ENCODE data around the gene HOTAIR. TPM values are rescaled to one million over a fixed set of nuclear protein-coding genes. Genes with fewer than 3 reads are reported as not detected.

The HOTAIR gene
- polyA plus RNA-seq, 1 donor from 2014 or later: not detected

- peaks cover 0 to 5% (median 2%) of the 10 kb centered on the region in 3 donors for H3K9me3 Mint-ChIP-seq
- peaks cover 2% of the 10 kb centered on the region for H3K36me3 Mint-ChIP-seq
- peaks cover 79% of the 10 kb centered on the region for H3K27me3 Mint-ChIP-seq
- H3K27ac Mint-ChIP-seq: peak within 1 kb of the TSS; percentile 92 to 98 (median 95)
- H3K4me3 Mint-ChIP-seq: peak within 1 kb of the TSS; percentile 25 to 81 (median 62)
- peaks cover 2 to 5% (median 5%) of the 10 kb centered on the region in 3 donors for H3K4me1 Mint-ChIP-seq
Observed at GRCh38 chr12:53972722-53973235, 2.0 kb downstream of the HOTAIR start, which contains the start of gene HOXC11. TSS of gene HOXC11 (plus strand) at chr12:53973126. CDS start at chr12:53973242, 116 bp downstream.

DNA sequence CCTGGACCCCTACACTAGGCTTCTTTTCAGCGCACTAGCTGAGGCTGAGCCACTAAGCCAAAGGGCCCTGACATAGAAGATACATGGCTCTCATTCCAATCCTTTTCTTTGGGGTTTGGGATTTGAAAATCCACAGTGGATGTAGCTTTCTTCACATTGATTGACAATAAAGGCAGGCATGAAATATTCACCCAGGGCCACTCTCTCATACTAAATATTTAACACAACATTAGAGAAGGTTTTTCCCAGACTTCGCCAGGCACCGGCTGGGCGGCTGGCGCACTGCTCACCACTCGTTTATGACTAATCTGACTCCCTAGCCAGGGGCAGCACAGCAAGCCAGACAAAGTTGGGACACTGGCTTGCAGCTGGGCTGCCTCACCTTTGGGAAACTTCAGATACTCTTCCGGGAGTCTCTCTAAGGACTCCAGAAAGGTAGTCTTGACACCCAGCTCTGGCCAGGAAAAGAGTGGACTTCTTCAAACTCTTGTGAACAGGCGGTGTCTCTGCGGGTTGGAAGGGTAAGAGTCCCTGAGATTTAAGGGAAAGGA is 2.5 kb downstream of the HOTAIR start:
- H3K9me3 Mint-ChIP-seq: peaks cover 0 to 5% (median 2%) of the 10 kb centered on the region in 3 donors
- H3K36me3 Mint-ChIP-seq: peaks cover 2% of the 10 kb centered on the region
- H3K27ac Mint-ChIP-seq: peak overlapping the region; percentile 78 to 98 (median 95)
- H3K4me1 Mint-ChIP-seq: peaks cover 2 to 5% (median 4%) of the 10 kb centered on the region in 3 donors
- peaks cover 81% of the 10 kb centered on the region for H3K27me3 Mint-ChIP-seq
- peak overlapping the region in 1 of 4 donors; percentile 76 for H3K4me3 Mint-ChIP-seq

GRCh38 chr12:53971686-53972085 is 3.1 kb downstream of the HOTAIR start:
- Mint-ChIP-seq H3K36me3 (peaks cover 2% of the 10 kb centered on the region), H3K4me1 (peaks cover under 1 to 5% (median 2%) of the 10 kb centered on the region in 3 donors), H3K27ac (peak overlapping the region in 1 of 3 donors; percentile 98), H3K27me3 (peaks cover 81% of the 10 kb centered on the region), H3K4me3 (peak overlapping the region in 2 of 4 donors; percentile 8 to 83), H3K9me3 (peaks cover 0 to 5% (median 2%) of the 10 kb centered on the region in 3 donors)

GRCh38 chr12:53971129-53971528 is 3.6 kb downstream of the HOTAIR start:
- Mint-ChIP-seq H3K27ac (peak overlapping the region in 1 of 3 donors; percentile 98), H3K27me3 (peaks cover 84% of the 10 kb centered on the region), H3K36me3 (peaks cover 2% of the 10 kb centered on the region), H3K9me3 (peaks cover 2 to 5% (median 3%) of the 10 kb centered on the region in 3 donors), H3K4me3 (peak overlapping the region in 1 of 4 donors; percentile 83), H3K4me1 (peaks cover 6 to 8% (median 6%) of the 10 kb centered on the region in 3 donors)

DNA sequence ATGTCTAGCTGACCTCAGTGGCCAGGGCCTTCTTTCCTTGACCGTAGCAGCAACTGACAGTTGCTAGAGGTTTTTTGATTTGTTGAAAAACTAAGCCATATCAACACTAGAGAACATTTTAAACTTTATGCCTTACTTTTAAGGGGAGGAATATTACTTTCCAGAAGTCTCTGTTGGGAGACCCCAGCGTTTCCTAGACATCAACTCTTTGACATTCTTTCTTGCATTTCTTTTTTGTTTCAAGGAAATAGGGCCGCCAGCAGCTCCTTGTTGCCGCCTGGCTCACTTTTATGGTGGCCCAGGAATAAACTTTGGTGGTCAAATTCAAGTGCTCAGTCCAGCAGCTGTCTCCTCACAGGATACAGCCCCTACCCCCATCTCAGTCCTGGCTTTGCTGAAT is 4.3 kb downstream of the HOTAIR start:
- Mint-ChIP-seq H3K27ac (peak overlapping the region in 1 of 3 donors; percentile 98), H3K27me3 (peaks cover 85% of the 10 kb centered on the region), H3K9me3 (peaks cover 2 to 7% (median 5%) of the 10 kb centered on the region in 3 donors), H3K36me3 (peaks cover 2% of the 10 kb centered on the region), H3K4me3 (peak overlapping the region in 1 of 4 donors; percentile 68), H3K4me1 (peaks cover 6 to 13% (median 9%) of the 10 kb centered on the region in 3 donors)

DNA sequence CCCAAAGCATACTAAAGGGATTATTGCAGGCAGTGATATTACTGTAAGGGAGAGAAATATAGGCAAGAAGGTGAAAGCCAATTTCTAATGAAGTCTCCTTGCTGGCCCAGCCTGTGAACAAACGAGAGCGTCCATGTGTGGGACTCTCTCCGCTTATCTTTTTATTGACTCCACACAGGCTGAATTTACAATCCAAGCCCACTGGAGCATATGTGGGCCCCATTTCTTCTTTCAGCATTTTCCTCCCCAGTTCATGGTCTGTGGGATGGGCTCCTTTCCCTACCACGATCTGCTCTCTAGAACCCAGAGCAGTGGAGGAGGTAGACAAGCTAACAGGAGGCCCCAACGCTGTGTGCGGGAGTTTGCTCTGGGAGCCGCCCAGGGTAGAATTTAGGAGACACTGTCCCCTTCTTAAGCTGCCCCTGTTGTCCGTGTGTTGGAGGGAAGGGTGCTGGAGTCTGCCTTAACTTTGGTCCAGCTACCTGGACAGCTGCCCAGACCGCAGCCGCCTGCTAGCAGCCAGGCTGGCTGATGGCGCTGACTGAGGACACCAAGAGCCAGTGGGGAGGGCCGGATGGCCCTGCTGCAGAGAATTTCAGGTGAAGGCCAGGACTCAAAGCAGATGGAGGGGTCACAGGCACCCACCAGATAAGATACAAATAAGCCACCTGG is 5.0 kb downstream of the HOTAIR start:
- H3K4me3 Mint-ChIP-seq: peak overlapping the region in 1 of 4 donors; percentile 68
- peaks cover 2% of the 10 kb centered on the region for H3K36me3 Mint-ChIP-seq
- H3K9me3 Mint-ChIP-seq: peaks cover 2 to 9% (median 5%) of the 10 kb centered on the region in 3 donors
- peaks cover 6 to 18% (median 9%) of the 10 kb centered on the region in 3 donors for H3K4me1 Mint-ChIP-seq
- H3K27me3 Mint-ChIP-seq: peaks cover 88% of the 10 kb centered on the region
- peak overlapping the region in 1 of 3 donors; percentile 87 for H3K27ac Mint-ChIP-seq

- Mint-ChIP-seq H3K4me1 (peaks cover 11 to 27% (median 12%) of the 10 kb centered on the region in 3 donors), H3K9me3 (peaks cover 2 to 9% (median 5%) of the 10 kb centered on the region in 3 donors)
Observed at GRCh38 chr12:53968214-53969127, 6.3 kb downstream of the HOTAIR start.

DNA sequence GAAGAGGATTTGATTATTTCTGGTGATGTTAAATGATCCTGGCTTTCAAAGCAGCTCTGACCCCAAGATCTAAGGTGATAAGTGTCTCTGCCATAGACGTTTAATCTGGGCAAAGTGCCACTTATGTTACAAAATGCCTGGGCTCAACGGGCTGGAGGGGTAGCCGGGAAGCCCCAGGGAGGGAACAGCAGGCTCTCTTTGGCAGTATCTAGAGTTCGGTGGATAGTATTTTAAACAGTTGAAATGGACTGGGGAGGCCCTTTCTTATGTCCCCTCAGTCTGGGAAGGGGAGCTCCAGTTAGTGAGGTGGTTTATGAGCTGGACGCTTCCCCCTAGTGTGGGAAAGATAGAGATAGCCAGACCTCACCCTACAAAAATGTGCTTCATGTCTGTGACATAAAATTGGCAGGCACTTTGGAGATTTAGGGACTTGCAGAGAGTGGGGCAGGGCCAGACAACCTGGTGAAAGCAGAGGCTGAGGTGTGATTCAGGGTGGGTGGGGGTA is 7.3 kb downstream of the HOTAIR start:
- Mint-ChIP-seq H3K4me3 (peak overlapping the region in 2 of 4 donors; percentile 54 to 72), H3K27ac (peak overlapping the region; percentile 39 to 87 (median 40)), H3K9me3 (peaks cover 0 to 9% (median 0%) of the 10 kb centered on the region in 3 donors), H3K36me3 (peaks cover 2% of the 10 kb centered on the region), H3K27me3 (peaks cover 95% of the 10 kb centered on the region), H3K4me1 (peaks cover 10 to 30% (median 12%) of the 10 kb centered on the region in 3 donors)

More at GRCh38 chr12:53968214-53969127, 6.3 kb downstream of the HOTAIR start:
- H3K27me3 Mint-ChIP-seq: peaks cover 93% of the 10 kb centered on the region
- H3K27ac Mint-ChIP-seq: peak overlapping the region in 2 of 3 donors; percentile 48 to 87
- H3K4me3 Mint-ChIP-seq: peak overlapping the region in 2 of 4 donors; percentile 52 to 68
- H3K36me3 Mint-ChIP-seq: peaks cover 2% of the 10 kb centered on the region

DNA sequence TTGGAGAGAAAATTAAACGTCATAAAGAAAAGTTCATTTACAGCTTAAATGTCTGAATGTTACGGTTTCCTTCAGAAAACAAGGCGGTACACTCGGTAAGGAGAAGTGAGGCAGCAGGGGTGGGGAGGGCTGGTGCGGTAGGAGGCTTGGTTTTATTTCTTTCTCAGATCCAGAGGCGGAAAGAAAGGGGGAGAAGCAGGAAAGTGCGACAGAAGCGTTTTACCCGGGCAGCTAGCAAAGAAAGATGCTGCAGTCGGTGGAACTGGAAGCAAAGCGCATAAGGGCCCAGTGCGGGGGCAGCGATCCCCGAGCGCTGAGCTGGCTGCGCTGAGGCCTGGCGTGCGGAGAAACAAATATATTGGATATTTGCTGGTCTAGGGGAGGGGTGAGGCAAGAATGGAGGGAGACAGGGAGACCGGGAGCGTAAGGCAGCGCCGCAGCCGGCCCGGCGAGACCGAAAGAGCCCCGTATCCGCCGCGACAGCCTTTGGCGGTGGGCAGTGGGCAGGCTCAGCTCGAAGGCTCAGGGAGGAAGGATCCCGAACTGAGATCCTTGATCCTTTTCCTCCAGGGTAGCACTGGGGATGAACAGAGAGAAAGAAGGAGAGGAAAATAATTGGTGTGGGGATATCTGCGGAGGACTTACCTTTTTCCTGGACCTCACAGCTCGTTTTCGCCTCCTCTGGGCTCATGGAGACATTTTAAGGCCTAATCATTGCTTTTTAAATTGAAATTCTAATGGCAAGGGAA is 8.2 kb downstream of the HOTAIR start:
- Mint-ChIP-seq H3K4me3 (peak overlapping the region in 2 of 4 donors; percentile 6 to 51), H3K27ac (peak overlapping the region; percentile 46 to 87 (median 59)), H3K27me3 (peaks cover 94% of the 10 kb centered on the region), H3K36me3 (peaks cover 2% of the 10 kb centered on the region), H3K9me3 (peaks cover 0 to 9% (median 0%) of the 10 kb centered on the region in 3 donors), H3K4me1 (peaks cover 10 to 31% (median 12%) of the 10 kb centered on the region in 3 donors)

DNA sequence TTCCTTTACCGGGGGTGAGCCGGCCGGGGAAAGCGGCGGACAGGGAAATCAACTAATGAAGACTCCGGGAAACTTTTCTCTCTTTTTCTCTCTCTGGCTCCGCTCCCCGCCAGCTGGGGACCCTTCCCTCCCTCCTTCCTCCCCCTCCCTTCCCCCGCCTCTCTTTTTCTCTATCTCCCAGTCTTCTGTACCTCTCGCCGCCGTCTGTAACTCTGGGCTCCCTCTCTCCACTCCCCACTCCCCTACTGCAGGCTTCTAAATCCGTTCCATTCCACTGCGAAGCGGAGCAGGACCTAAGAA is 8.7 kb downstream of the HOTAIR start:
- peak overlapping the region; percentile 46 to 87 (median 59) for H3K27ac Mint-ChIP-seq
- peaks cover 2% of the 10 kb centered on the region for H3K36me3 Mint-ChIP-seq
- H3K27me3 Mint-ChIP-seq: peaks cover 93% of the 10 kb centered on the region
- peaks cover 0 to 9% (median 0%) of the 10 kb centered on the region in 3 donors for H3K9me3 Mint-ChIP-seq
- peaks cover 10 to 31% (median 12%) of the 10 kb centered on the region in 3 donors for H3K4me1 Mint-ChIP-seq
- peak overlapping the region in 3 of 4 donors; percentile 3 to 59 (median 51) for H3K4me3 Mint-ChIP-seq

DNA sequence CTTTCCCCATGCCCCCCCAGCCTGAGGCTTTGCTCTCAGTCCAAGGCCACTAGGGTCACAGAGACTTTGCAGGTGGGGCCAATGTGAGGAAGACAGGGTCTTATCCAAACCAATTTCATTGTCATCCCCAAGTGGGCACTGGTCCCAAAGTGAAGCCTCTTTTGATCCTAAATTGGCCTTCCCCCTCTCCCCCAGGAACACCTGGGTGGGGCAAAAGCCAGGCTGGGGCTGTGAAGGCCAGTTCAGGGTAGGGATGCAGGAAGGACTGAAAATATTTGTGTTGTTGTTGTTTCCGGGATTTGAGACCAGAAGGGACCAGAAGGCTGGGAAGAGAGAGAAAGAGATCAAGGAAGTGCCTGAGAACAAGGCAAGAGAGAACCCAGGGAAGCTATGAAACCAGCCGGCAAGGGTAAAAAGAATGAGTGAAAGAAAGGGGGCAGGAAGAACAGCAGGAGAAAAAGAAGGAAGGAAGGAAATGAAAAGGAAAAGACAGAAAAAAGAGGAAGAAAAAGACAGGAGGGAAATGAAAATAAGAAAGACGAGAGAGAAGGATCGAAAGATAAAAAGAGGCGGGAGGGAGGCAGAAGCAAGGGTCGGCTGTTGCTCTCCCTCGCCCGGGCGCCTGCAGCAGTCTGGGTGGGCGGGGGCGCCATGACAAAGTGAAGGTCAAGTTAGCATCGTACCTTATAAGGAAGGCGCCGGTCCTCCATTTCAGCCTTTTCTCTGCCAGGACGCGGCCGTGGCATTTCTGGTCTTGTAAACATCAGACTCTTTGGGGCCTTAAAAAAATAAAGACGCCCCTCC is 9.3 kb downstream of the HOTAIR start:
- Mint-ChIP-seq H3K27me3 (peaks cover 91% of the 10 kb centered on the region), H3K36me3 (peaks cover 2% of the 10 kb centered on the region), H3K27ac (peak overlapping the region; percentile 46 to 87 (median 59)), H3K4me1 (peaks cover 10 to 31% (median 12%) of the 10 kb centered on the region in 3 donors), H3K9me3 (peaks cover 0 to 9% (median 0%) of the 10 kb centered on the region in 3 donors), H3K4me3 (peak overlapping the region in 2 of 4 donors; percentile 28 to 59)

- peaks cover 12 to 31% (median 14%) of the 10 kb centered on the region in 3 donors for H3K4me1 Mint-ChIP-seq
- peaks cover 91% of the 10 kb centered on the region for H3K27me3 Mint-ChIP-seq
- peaks cover 0 to 11% (median 0%) of the 10 kb centered on the region in 3 donors for H3K9me3 Mint-ChIP-seq
- H3K27ac Mint-ChIP-seq: peak overlapping the region in 1 of 3 donors; percentile 87
- peak overlapping the region in 2 of 4 donors; percentile 59 to 63 for H3K4me3 Mint-ChIP-seq
- peaks cover 2% of the 10 kb centered on the region for H3K36me3 Mint-ChIP-seq
Observed at GRCh38 chr12:53964315-53964713, 10.4 kb downstream of the HOTAIR start.

Data from IgD-negative memory B cell (primary cell).